NCI-H2196 treated with DMSO at 0.1 percent for 48 hours (cell line): ENCODE results near the gene OGFRL1.

ENCODE experiments used
- DNase-seq: peaks from one replicate; lab custom pipeline; 2025; ENCODE audit not compliant: unreplicated experiment; lab: John Stamatoyannopoulos, UW

The OGFRL1 gene

GRCh38 chr6:71333050-71333449 lies 44.4 kb downstream of the OGFRL1 start:
- DNase-seq = no peak

GRCh38 chr6:71333697-71334096 lies 45.1 kb downstream of the OGFRL1 start:
- DNase-seq = no peak

GRCh38 chr6:71334768-71335167 lies 46.2 kb downstream of the OGFRL1 start:
- DNase-seq = no peak

- no peak for DNase-seq
Measured at GRCh38 chr6:71335544-71335943, 46.9 kb downstream of the OGFRL1 start.

- no peak for DNase-seq
Measured at GRCh38 chr6:71336901-71337300, 48.3 kb downstream of the OGFRL1 start.

GRCh38 chr6:71338540-71339316 lies 50.1 kb downstream of the OGFRL1 start:
- no peak for DNase-seq

- DNase-seq = no peak
Measured at GRCh38 chr6:71342772-71343171, 54.2 kb downstream of the OGFRL1 start.

GRCh38 chr6:71345476-71346333 lies 57.1 kb downstream of the OGFRL1 start:
- DNase-seq = no peak

- no peak for DNase-seq
Measured at GRCh38 chr6:71346334-71346694, 57.7 kb downstream of the OGFRL1 start.

GRCh38 chr6:71347119-71347518 lies 58.5 kb downstream of the OGFRL1 start:
- DNase-seq = no peak

GRCh38 chr6:71349395-71349794 lies 60.8 kb downstream of the OGFRL1 start:
- DNase-seq = peak; percentile 14

GRCh38 chr6:71349976-71350615 lies 61.5 kb downstream of the OGFRL1 start:
- no peak for DNase-seq

- no peak for DNase-seq
Measured at GRCh38 chr6:71351190-71351589, 62.6 kb downstream of the OGFRL1 start.
